Stimulated activated CD8-positive, alpha-beta memory T cell treated with anti-CD3 and anti-CD28 coated beads, Interleukin-15, amount 100 ng/mL, for 48 hours (primary cell): ENCODE results near the gene SPINT2.
"Not testable (repeated sequence)": the region's sequence is repeated elsewhere in the genome, so short reads cannot be mapped to it uniquely, and the experiment has no call there.

Source experiments
- DNase-seq, 2 donors: peaks; one replicate each; pipeline ENCODE4 v3.0.0-alpha.2; 2020; ENCODE audit warnings: low read depth in 2 of 2

The SPINT2 gene, protein sequence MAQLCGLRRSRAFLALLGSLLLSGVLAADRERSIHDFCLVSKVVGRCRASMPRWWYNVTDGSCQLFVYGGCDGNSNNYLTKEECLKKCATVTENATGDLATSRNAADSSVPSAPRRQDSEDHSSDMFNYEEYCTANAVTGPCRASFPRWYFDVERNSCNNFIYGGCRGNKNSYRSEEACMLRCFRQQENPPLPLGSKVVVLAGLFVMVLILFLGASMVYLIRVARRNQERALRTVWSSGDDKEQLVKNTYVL

DNA sequence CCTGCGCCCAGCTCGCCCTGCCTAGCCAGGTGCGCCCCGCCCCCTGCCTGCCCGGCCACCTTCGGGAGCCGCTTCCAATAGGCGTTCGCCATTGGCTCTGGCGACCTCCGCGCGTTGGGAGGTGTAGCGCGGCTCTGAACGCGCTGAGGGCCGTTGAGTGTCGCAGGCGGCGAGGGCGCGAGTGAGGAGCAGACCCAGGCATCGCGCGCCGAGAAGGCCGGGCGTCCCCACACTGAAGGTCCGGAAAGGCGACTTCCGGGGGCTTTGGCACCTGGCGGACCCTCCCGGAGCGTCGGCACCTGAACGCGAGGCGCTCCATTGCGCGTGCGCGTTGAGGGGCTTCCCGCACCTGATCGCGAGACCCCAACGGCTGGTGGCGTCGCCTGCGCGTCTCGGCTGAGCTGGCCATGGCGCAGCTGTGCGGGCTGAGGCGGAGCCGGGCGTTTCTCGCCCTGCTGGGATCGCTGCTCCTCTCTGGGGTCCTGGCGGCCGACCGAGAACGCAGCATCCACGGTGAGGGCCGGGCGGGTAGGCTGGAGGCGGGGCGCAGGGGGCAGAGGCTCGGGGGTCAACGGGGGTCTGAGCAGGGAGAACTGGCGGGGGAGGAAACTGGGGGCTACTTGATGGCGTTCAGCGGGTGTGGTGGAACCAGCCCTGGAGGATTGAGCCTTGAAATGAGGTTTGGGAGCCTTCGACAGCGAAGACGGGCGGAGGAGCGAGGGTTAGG is at the start of gene SPINT2:
SPINT2 (plus strand) TSS at position 88 of the 727 bp plus-strand sequence; CDS start at position 408, 320 bp downstream.
- DNase-seq: peak in 1 of 2 donors; percentile 14

DNA sequence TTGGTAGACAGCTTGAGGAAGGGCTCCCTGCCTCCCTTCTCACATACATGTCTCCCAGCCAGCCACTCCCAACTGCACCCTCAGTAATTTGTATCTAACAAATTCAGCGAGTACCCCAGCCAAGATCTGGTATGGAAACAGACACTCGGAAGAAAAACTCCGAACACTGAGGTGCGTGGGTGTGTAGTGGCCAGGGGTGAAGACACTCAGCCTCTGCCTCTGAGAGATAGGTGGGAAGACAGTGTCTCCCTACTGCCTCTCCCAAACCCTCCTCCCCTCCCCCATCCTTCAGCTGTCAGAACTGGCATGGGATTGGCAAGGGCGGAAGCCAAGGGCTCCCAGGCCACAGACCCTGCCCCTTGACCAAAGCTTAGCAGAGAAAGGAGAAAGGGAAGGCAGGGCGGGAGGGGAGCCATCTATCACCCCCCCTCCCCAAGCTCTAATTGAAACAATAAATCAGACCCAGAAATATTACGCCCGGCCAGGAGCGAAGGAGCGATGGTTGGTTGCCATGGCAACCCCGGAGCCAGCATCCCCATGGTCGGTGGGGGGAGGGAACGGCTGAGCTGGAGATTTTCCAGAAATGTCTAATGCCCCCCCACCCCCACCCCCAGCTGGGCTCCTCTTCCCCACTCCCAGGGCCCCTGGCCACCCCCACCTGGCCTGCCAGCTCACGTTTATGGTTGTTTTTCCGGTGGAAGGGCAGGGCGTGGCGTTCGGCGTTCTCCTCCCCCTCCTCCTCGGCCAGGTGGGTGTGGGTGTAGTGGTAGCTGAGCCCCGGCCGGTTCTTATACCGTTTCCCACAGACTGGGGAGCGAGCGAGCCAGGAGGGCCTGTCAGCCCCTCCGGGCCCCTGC is 47.4 kb upstream of the SPINT2 start:
- no peak for DNase-seq

DNA sequence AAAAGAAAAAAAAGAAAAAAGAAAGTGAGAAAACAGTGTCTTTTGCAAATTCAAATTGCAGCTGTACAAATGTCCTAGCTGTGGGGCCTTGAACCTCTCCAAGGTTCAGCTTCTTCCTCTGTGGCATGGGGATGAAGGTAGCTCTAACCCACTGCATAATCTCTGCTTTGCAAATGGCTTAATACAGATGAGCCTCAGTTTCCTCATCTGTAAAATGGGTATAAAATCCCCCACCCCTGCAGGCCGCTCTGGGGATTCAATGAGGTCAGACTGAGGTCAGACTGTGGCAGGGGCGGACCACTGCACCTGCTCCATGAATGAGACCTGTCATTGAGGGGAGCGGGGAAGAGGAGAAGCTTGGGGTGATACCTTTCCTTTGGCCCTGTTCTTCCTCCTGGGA is 46.2 kb upstream of the SPINT2 start:
- DNase-seq: no peak

DNA sequence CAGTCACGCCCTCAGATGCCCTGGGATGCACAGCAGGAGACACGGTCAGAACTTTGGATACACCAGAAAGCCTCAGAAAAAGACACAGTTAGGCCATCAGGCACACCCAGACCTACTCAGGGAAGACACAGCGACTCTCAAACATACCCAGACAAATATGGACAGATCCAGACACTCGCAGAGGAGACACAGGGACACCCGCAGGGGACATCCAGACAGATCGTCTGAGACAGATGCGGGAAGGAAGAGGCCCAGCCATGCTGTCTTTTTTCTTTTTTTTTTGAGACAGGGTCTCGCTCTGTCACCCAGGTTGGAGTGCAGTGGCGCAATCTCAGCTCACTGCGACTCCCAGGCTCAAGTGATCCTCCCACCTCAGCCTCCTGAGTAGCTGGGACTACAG is 45.2 kb upstream of the SPINT2 start:
- no peak for DNase-seq

DNA sequence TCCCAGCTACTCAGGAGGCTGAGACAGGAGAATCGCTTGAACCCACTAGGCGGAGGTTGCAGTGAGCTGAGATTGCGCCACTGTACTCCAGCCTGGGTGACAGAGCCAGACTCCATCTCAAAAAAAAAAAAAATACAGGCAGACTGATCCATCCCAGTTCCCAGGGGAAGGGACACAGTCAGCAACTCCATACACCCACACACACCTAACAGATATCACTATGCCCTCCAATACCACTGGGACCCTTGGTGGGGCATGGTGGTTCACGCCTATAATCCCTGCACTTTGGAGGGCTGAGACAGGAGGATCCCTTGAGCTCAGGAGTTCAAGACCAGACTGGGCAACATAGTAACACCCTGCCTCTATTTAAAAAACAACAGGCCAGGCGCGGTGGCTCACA is 43.0 kb upstream of the SPINT2 start:
- DNase-seq: no peak

DNA sequence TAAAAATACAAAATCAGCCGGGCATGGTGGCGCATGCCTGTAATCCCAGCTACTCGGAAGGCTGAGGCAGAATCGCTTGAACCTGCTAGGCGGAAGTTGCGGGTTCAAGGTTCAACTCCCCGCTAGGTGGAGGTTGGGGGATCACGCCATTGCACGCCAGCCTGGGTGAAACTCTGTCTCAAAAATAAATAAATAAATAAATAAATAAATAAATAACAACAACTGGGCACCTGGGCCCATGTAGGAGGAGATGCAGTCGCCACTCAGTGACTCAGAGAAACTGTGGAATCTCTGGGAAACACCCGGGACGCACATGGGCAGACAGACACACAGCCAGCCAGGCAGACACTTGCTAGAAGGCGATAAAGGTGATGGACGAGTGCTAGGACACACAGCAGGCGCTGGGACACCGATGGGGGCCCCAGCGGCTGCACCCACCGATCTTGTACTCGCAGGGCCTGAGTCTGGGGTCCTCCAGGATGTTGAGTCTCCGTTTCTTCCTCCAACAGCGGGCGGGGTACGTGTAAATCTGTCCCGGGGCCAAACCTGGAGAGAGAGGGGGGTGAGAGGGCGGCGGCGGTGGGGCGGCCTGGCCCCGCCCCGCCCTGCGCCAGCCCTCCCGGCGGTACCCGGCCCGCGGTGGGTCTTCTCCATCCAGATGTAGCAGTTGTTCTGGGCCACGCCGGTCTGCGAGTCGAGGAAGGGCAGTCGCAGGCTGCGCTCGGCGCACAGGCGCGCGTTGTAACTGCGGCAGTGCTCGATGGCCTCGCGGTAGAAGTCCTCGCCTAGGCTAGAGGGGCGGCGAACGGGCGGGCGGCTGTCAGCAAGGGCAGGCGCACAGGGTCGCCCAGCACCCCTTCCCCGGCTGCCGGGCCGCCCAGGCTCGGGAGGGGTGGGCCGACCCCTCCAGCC is 42.2 kb upstream of the SPINT2 start:
- no peak for DNase-seq

DNA sequence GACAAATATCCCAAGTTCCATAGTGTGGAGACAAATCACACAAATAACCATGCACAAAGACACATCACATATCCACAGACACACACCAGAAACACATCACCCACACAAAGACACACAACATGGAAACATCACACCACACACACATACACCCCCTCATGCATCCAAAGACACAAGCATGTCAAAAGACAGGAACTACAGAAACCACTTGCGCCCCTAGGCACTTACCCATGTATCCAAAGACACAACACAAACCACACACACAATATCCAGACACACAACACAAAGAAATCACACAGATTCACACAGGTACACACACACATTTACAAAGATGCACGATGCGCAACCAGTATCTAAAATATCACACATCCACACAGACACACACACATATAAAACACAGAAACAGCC is 41.3 kb upstream of the SPINT2 start:
- DNase-seq: no peak

DNA sequence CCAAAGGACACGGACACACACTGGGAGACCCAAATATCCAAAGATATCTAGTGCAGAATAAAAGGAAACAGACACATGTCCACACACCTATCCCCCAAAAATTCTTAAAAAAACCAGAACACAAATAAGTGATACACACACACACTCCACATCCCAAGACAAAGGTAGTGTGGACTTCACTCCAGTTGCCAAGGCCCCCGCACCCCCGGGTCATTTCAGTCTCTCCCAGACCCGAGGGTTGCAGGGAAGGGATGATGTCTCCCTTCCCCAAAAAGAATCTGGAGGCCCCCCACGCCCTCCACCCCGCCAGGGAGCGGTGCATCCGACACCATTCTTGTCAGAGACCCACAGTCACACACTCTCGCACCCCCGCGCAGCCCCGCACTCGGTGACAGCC is 40.8 kb upstream of the SPINT2 start:
- DNase-seq: no peak

DNA sequence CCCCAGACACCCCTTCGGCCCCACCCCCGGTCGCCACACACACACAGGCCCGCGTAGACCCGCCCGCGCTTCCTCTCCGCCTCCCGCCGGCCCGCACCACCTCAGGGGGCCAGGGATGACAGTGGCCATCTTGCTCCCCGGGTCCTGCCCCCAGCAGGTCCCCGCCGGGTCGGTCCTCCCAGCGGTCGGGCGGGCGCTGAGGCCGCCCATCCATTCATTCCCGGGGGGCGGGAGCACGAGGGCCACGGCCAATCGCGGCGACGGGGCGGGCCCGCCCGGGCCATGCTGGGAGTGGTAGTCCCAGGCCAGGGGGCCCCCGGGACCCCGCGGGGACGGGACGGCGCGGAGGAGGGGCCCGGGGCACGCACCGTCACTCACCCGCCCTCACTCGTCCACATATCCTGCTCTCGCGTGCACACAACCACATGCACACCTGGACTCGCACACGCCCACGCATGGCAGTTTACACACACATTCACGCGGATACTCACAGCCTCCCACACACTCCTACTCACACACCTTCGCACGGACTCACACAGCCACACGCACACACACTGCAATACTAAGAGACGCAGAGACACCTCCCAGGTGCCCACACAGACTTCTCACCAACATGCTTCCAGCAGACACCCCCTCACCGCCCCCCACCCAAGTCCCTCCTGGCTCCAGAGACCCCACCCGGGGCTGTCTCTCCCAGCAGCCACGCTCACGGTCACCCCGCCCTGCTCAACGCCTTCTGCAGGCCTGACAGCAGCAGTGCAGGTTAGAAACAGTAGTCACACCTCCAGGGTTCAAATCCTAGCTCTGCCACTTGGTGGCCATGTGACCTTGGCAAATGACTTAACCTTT is 40.1 kb upstream of the SPINT2 start, which contains the start of gene DPF1:
DPF1 (minus strand) TSS at position 209 of the 849 bp plus-strand sequence; CDS start at position 129, 80 bp downstream.
- peak; percentile 45 to 70 for DNase-seq

DNA sequence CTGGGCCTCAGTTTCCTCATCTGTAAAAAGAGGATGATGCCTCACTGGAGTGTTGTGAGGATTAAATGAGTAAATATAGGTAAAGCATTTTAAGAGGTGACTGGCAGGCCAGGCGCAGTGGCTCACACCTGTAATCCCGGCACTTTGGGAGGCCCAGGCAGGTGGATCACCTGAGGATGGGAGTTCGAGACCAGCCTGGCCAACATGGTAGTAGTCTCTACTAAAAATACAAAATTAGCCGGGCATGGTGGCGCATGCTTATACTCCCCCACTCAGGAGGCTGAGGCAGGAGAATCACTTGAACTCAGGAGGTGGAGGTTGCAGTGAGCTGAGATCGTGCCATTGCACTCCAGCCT is 39.5 kb upstream of the SPINT2 start:
- DNase-seq: not testable (repeated sequence)

DNA sequence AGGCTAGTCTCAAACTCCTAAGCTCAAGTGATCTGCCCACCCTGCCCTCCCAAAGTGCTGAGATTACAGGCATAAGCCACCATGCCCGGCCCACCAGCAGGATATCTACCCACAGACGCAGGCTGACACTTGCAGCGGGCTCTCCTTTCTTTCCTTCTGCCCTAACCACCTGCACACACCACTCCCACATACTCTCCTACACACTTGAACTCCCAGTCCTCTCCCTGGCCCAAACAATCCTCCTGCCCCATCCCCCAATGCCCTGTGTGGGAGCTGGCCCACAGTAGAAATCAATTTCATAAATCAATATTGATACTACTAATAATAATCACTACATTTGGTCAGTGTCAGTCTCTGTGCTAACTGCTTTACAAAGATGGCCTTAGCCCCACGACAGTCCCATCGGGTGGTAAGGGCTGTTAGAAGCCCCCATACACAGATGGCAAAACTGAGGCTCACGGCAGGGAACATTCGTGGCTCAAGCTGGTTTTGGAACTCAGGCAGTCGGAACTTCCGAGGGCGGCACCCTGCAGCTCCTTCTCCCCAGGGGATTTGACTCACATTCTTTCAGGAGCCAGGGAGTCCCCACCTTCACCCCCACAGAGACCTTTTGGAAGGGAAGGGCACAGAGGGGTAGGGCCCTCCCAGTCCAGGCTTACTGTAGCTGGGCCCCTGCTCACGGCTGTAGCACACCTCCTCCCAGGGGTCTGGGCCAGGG is 36.9 kb upstream of the SPINT2 start:
- DNase-seq: no peak

DNA sequence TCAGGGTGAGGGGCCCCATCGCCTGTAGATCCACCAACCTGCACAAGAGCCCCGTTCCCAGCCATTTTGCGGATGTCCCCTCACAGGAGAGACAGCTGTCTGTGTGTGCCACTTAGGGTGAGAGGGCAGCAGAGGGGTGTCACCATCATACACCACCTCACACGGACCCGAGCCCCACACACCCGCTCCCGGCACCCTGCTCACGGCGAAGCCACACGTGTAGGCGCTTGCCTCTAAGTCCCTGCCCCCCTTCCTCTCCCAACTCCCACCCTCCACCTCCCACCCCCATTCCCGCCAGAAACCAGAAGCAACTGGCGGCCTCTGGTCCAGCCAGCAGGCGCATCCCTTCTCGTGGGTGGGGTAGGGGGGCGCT is 36.4 kb upstream of the SPINT2 start:
- no peak for DNase-seq

DNA sequence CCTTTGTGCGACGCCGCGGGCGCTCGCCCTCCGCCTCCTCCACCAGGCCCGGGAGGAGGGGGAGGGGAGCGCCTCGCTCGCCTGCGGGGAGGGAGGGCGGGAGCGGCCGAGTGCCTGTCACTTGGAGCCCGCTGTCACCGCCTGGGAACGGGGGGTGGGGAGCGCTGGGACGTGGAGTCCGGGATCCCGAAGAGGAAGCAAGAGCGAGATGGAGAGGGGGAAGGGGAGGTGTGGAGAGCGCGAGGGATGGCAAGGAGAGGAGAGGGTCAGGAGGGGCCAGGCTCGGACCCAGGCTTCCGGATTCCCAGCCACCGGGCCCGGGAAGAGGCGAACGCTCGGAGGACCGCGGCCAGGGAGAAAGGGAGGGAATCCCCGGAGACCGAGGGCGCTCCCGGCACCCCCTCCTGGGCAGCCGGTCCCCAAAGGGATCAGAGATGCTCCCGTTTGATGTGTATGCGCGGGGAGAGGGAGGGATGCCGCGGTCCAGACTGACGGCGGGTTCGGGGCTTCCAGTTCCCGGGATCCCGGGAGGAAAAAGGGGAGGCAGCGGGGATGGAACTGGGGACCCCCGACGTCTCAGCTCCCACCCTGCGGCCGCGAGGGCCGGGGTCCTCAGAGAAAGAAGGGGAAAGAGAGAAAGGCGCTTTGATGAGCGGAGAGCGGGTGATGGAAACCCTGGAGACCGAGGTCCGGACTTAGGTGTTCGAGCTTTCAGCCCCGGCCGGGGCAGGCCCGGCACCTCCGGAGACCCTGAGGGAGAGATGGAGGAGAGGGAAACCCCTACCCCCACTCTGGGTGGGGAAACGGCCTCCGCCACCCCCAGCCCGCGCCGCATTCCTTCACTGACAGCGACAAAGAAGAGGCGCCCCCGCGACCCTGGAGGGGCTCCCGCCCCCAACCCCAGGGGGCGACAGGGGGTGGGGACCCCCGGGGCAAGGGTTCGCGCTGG is 35.6 kb upstream of the SPINT2 start:
- DNase-seq: no peak

DNA sequence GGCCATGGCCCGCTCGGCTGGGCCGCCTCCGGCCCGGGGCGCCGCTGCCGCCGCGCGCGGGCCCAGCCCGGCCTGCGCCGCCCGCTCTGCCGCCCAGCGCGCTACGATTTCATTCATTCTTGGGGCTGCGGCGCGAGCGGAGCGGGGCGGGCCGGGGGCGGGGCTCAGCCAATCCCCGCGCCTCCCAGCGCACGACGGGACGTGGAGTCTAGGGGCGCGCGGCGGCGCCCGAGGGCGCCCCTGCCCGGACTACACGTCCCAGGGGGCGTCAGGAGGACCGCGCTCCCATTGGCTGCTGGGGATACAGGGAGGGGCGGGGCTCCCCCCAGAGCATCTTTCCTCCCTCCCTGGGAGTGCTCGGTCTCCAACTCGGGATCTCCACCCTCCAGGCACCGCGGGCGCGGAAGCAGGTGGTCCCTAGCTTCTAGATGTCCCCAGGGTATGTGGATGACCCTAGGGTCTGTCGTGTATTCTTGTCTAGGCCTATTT is 34.7 kb upstream of the SPINT2 start:
- peak; percentile 63 to 76 for DNase-seq

DNA sequence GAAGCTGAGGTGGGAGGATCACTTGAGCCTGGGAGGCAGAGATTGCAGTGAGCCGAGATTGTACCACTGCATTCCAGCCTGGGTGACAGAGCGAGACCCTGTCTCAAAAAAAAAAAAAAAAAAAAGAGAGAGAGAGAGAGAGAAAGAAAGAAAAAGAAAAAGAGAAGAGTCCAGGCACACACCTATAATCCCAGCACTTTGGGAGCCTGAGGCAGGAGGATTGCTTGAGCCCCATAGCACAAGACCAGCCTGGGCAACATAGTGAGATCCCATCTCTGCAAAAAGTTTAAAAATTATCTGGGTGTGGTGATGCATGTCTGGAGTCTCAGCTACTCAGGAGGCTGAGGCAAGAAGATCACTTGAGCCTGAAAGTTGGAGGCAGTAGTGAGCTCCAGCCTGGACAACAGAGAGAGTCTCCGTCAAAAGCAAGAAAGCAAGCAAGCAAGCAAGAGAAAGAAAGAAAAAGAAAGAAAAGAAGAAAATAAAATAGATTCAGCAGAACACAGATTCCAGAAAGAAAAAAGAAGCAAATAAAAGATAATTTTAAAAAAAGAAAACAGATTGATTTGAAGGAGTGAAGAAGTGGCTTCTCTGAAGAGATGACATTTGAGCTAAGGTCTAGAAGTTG is 33.8 kb upstream of the SPINT2 start:
- DNase-seq: not testable (repeated sequence)

DNA sequence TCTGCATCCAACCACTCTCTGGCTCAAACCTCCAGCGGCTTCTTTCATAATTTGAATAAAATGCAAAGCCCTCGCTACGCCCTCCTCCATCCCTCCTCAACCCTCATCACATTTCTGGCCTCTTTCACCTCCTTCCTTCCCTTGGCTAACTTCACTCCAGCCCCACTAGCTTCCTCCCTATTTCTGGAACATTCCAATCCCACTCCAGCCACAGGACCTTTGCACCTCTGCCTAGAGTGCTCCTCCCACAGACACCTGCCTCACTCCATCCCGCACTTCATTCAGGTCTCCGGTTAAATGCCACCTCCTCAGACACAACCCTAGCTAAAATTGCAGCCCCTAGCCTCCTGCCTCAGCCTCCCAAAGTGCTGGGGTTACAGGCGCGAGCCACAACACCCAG is 32.5 kb upstream of the SPINT2 start:
- no peak for DNase-seq

DNA sequence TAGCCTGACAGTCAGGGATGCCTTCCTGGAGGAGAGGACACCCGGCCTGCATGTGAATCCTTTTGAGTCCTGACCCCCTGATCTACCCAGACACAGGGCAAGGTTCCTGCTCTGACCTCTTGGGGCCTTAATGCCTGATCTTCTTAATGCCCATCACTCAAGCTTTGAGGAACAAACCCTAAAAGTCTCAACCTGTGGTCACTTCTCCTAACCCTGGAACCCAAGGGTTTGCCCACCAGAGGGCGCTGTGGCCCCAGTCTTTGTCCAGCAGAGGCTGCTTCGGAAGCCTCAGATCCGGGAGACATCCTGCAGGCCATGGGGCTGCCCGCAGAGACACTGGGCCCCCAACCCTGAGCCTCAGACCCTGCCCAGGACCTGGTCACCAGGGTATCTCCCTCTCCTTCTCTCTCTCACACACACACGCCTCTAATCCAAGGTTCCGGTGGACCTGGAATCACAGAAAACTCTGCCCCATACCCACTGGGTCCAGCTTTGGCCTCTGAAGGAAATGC is 30.6 kb upstream of the SPINT2 start:
- peak; percentile 60 to 64 for DNase-seq

DNA sequence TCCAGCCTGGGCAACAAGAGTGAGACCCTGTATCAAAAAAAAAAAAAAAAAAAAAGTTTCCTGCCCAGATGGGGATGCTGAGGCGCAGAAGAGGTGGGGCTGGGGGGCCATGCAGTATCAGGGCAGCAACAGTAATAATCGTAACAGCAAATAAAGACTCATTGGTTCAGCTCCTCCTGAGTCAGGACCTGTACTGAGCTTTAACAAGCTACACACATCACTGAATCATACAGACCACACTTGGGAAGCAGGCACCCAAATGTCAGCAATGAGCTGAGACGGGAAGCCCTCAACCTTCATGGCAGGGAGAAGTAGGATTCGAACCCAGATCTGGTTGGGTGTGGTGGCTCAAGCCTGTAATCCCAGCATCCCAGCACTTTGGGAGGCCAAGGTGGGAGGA is 29.8 kb upstream of the SPINT2 start:
- DNase-seq: no peak
